Measurements from ENCODE around the gene ZNF668.

DNA sequence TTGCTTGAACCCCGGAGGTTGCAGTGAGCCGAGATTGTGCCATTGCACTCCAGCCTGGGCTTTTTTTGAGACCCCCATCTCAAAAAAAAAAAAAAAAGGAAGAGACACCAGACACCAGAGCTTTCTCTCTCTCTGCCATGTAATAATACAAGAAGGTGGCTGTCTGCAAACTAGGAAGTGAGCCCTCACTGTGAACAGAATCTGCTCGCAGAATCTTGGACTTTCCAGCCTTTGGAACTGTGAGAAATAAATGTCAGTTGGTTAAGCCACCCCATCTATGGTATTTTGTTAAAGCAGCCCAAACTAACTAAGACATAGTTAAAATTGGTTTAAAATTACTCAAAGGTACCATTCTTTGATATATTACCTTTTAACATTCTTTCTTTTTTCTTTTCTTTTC is 53.5 kb downstream of the ZNF668 start:
- TF ChIP-seq, protein P1, sequence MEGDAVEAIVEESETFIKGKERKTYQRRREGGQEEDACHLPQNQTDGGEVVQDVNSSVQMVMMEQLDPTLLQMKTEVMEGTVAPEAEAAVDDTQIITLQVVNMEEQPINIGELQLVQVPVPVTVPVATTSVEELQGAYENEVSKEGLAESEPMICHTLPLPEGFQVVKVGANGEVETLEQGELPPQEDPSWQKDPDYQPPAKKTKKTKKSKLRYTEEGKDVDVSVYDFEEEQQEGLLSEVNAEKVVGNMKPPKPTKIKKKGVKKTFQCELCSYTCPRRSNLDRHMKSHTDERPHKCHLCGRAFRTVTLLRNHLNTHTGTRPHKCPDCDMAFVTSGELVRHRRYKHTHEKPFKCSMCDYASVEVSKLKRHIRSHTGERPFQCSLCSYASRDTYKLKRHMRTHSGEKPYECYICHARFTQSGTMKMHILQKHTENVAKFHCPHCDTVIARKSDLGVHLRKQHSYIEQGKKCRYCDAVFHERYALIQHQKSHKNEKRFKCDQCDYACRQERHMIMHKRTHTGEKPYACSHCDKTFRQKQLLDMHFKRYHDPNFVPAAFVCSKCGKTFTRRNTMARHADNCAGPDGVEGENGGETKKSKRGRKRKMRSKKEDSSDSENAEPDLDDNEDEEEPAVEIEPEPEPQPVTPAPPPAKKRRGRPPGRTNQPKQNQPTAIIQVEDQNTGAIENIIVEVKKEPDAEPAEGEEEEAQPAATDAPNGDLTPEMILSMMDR (IDR thresholded peaks at IDR 0.05; ENCODE audit: poor library complexity): no peak
- no peak for TF ChIP-seq EZH2phosphoT487 (IDR thresholded peaks at IDR 0.05; ENCODE audit: low read depth, severe bottlenecking, unreplicated experiment)
